ENCODE results near the gene ATXN7L2. TPM values are rescaled to one million over a fixed set of nuclear protein-coding genes. Genes with fewer than 3 reads are reported as not detected.

Gene ATXN7L2
- total and polyA plus RNA-seq, 4 donors = 0.61 to 1.7 (median 1.3) TPM

DNA sequence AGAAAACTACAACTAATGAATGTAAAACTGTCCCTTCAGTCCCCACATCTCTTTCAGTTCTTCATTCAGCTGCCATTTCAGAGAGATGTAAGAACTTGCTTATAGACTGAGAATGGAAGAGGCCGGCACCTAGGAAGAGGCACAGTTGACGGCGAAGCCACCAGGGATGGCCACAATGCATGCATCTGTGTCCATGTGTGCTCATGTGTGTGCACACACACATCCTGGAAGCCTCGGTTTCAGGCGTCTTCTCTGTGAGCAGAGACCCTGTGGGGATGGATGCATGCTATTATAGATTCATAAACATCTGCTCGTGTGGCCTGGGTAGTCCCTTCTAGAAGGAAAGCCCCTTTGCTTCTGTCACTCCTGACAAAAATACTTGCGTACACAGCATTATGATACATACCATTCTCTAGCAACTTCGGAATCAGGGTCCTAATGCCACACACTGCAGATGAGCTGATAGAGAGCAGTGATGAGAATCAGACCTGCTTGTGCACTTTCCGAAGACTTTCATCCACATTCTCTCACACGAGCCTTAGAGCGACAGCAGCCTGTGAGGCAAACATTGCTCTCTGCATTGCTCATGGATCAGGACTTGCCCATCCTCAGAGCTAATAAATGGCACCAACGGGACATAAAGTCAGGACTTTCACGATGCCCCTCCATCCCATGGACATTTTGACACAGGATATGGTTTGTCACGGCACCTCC is 43.5 kb downstream of the ATXN7L2 start:
- WGBS = 78% methylated on average over 14 of the region's 14 CpGs
- TF ChIP-seq RAD21 (IDR thresholded peaks at IDR 0.05) = no peak
- no peak for TF ChIP-seq SP1 (IDR thresholded peaks at IDR 0.05)
- no peak for TF ChIP-seq FOXA2 (IDR thresholded peaks at IDR 0.05)
- TF ChIP-seq, protein P1, sequence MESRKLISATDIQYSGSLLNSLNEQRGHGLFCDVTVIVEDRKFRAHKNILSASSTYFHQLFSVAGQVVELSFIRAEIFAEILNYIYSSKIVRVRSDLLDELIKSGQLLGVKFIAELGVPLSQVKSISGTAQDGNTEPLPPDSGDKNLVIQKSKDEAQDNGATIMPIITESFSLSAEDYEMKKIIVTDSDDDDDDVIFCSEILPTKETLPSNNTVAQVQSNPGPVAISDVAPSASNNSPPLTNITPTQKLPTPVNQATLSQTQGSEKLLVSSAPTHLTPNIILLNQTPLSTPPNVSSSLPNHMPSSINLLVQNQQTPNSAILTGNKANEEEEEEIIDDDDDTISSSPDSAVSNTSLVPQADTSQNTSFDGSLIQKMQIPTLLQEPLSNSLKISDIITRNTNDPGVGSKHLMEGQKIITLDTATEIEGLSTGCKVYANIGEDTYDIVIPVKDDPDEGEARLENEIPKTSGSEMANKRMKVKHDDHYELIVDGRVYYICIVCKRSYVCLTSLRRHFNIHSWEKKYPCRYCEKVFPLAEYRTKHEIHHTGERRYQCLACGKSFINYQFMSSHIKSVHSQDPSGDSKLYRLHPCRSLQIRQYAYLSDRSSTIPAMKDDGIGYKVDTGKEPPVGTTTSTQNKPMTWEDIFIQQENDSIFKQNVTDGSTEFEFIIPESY (IDR thresholded peaks at IDR 0.05) = no peak
- no peak for TF ChIP-seq HNF4G (IDR thresholded peaks at IDR 0.05)
- TF ChIP-seq JUND (IDR thresholded peaks at IDR 0.05) = no peak
- TF ChIP-seq, protein P2, sequence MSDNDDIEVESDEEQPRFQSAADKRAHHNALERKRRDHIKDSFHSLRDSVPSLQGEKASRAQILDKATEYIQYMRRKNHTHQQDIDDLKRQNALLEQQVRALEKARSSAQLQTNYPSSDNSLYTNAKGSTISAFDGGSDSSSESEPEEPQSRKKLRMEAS (IDR thresholded peaks at IDR 0.05) = no peak
- peaks cover 0 to 2% (median 0%) of the 10 kb centered on the region in 4 donors for H3K4me1 ChIP-seq (ENCODE audit: control insufficient read depth in 4 of 4, insufficient read depth in 4 of 4, low read length in 3 of 4)
- no peak overlapping the region for H3K4me3 ChIP-seq (ENCODE audit: low read depth in 1 of 3, low read length in 3 of 3)
- no peak overlapping the region for H3K27ac ChIP-seq (ENCODE audit: low read depth in 1 of 2, low read length in 2 of 2)
- no peak for DNase-seq (ENCODE audit: low spot score)
- no peak overlapping the region for H3K9ac ChIP-seq (ENCODE audit: low read depth in 1 of 2, low read length in 2 of 2)
- no peaks in the 10 kb centered on the region for H3K27me3 ChIP-seq (ENCODE audit: control insufficient read depth in 4 of 4, insufficient read depth in 4 of 4, low read length in 3 of 4)
- H3K9me3 ChIP-seq (ENCODE audit: control insufficient read depth in 4 of 4, low read length in 3 of 4) = no peaks in the 10 kb centered on the region
- no peaks in the 10 kb centered on the region for H3K36me3 ChIP-seq (ENCODE audit: control insufficient read depth in 4 of 4, insufficient read depth in 3 of 4, low read depth in 1 of 4, low read length in 3 of 4)

DNA sequence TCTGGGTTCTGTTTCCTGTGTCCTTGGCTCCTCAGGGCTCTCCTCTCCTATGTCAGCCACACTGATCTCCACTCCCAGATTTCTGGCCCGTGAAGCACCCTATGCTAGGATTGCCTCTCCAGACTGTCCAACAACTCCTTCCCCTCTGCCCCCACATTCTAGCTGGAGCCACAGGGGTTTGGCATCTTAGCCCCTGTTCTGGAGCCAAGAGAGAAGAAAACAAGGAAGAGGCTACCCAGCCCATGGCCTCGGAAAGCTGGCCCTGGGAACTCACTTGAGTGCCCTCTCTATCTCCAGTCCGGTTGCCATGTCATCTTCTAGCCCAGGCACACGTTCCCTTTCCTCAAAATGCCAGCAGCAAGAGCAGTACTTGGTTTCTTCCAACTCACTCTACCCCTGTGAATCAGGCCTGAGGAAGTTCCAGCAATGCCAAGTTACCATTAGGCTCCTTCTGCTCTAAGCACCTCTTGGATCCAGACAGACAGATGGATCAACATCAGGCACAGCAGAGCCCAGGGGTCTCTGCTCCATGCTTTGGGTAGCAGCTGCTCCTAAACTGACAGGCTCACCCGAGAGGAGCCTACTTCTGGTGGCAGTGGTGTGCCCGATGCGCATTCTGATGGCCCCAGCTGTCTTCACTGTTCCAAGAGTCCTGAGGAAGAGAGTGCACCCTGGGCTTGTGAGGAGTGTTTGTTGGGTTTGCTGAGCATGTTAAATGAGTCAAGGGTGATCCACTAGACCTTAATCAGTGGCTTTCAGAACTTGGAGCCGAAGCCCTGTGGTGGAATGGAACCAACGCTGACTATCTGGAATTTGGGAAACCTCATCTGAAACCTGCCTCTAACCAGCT is 44.4 kb downstream of the ATXN7L2 start:
- WGBS = 86% methylated on average over 9 of the region's 9 CpGs

DNA sequence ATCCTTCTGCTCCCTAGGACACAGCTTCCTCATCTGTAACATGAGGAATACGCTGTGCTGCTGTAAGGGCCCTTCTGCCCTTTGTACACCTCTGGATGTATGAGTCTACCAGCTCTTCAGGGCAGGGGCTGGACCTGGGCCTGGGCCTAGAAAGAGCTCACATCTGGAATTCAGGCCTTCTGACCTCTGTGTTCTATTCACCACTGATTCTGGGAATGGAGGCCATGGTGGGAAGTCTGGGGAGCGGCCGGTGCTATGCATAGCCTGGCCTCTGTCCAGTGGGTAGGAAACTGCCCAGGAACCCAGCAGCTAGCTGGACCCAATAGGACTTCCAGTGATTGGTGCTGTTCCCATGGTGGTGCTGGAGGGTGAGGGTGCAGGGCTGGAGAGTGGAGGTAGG is 45.0 kb downstream of the ATXN7L2 start:
- Histone ChIP-seq H3K9ac (ENCODE audit: low read depth in 1 of 2, low read length in 2 of 2) (no peak overlapping the region), H3K4me3 (ENCODE audit: low read depth in 1 of 3, low read length in 3 of 3) (no peak overlapping the region), H3K4me1 (ENCODE audit: control insufficient read depth in 4 of 4, insufficient read depth in 4 of 4, low read length in 3 of 4) (peaks cover 0 to 4% (median 1%) of the 10 kb centered on the region in 4 donors), H3K27ac (ENCODE audit: low read depth in 1 of 2, low read length in 2 of 2) (no peak overlapping the region), H3K9me3 (ENCODE audit: control insufficient read depth in 4 of 4, low read length in 3 of 4) (no peaks in the 10 kb centered on the region), H3K27me3 (ENCODE audit: control insufficient read depth in 4 of 4, insufficient read depth in 4 of 4, low read length in 3 of 4) (no peaks in the 10 kb centered on the region), H3K36me3 (ENCODE audit: control insufficient read depth in 4 of 4, insufficient read depth in 3 of 4, low read depth in 1 of 4, low read length in 3 of 4) (no peaks in the 10 kb centered on the region)
- WGBS = 91% methylated on average over 3 of the region's 3 CpGs
- DNase-seq (ENCODE audit: low spot score) = no peak
- TF ChIP-seq TAF1 (conservative IDR thresholded peaks at IDR 0.05) (no peak), FOXA1 (IDR thresholded peaks at IDR 0.05) (no peak), FOXA2 (IDR thresholded peaks at IDR 0.05) (no peak), HNF4G (IDR thresholded peaks at IDR 0.05) (no peak), EGR1 (IDR thresholded peaks at IDR 0.05; ENCODE audit: low read depth in 2 of 2) (no peak), JUND (IDR thresholded peaks at IDR 0.05) (no peak), SP1 (IDR thresholded peaks at IDR 0.05) (no peak), YY1 (IDR thresholded peaks at IDR 0.05) (no peak), RAD21 (IDR thresholded peaks at IDR 0.05) (no peak)
- TF ChIP-seq, protein P1 (IDR thresholded peaks at IDR 0.05) = no peak
- TF ChIP-seq, protein P3, sequence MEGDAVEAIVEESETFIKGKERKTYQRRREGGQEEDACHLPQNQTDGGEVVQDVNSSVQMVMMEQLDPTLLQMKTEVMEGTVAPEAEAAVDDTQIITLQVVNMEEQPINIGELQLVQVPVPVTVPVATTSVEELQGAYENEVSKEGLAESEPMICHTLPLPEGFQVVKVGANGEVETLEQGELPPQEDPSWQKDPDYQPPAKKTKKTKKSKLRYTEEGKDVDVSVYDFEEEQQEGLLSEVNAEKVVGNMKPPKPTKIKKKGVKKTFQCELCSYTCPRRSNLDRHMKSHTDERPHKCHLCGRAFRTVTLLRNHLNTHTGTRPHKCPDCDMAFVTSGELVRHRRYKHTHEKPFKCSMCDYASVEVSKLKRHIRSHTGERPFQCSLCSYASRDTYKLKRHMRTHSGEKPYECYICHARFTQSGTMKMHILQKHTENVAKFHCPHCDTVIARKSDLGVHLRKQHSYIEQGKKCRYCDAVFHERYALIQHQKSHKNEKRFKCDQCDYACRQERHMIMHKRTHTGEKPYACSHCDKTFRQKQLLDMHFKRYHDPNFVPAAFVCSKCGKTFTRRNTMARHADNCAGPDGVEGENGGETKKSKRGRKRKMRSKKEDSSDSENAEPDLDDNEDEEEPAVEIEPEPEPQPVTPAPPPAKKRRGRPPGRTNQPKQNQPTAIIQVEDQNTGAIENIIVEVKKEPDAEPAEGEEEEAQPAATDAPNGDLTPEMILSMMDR (IDR thresholded peaks at IDR 0.05; ENCODE audit: low read depth, low read length, missing input control) = no peak

More for the DNA sequence above, 44.4 kb downstream of the ATXN7L2 start:
- no peak overlapping the region for H3K4me3 ChIP-seq (ENCODE audit: low read depth in 1 of 3, low read length in 3 of 3)
- no peak for DNase-seq (ENCODE audit: low spot score)
- no peaks in the 10 kb centered on the region for H3K36me3 ChIP-seq (ENCODE audit: control insufficient read depth in 4 of 4, insufficient read depth in 3 of 4, low read depth in 1 of 4, low read length in 3 of 4)
- peaks cover 0 to 4% (median 1%) of the 10 kb centered on the region in 4 donors for H3K4me1 ChIP-seq (ENCODE audit: control insufficient read depth in 4 of 4, insufficient read depth in 4 of 4, low read length in 3 of 4)
- H3K9me3 ChIP-seq (ENCODE audit: control insufficient read depth in 4 of 4, low read length in 3 of 4) = no peaks in the 10 kb centered on the region
- H3K9ac ChIP-seq (ENCODE audit: low read depth in 1 of 2, low read length in 2 of 2) = no peak overlapping the region
- no peak overlapping the region for H3K27ac ChIP-seq (ENCODE audit: low read depth in 1 of 2, low read length in 2 of 2)
- TF ChIP-seq, protein P1 (IDR thresholded peaks at IDR 0.05) = no peak
- TF ChIP-seq EGR1 (IDR thresholded peaks at IDR 0.05; ENCODE audit: low read depth in 2 of 2) = no peak
- no peaks in the 10 kb centered on the region for H3K27me3 ChIP-seq (ENCODE audit: control insufficient read depth in 4 of 4, insufficient read depth in 4 of 4, low read length in 3 of 4)

Data from liver (tissue), 9 donors.